SKM-1 (cell line): ENCODE measurements around the gene GGTLC1.
"Not testable (repeated sequence)": the region's sequence is repeated elsewhere in the genome, so short reads cannot be mapped to it uniquely, and the experiment has no call there.

ENCODE experiments used
- DNase-seq: peaks from one replicate; lab custom pipeline; 2025; ENCODE audit not compliant: unreplicated experiment; lab: John Stamatoyannopoulos, UW

Gene GGTLC1

GRCh38 chr20:23995291-23995690, 6.7 kb upstream of the GGTLC1 start:
- DNase-seq: not testable (repeated sequence)

DNA sequence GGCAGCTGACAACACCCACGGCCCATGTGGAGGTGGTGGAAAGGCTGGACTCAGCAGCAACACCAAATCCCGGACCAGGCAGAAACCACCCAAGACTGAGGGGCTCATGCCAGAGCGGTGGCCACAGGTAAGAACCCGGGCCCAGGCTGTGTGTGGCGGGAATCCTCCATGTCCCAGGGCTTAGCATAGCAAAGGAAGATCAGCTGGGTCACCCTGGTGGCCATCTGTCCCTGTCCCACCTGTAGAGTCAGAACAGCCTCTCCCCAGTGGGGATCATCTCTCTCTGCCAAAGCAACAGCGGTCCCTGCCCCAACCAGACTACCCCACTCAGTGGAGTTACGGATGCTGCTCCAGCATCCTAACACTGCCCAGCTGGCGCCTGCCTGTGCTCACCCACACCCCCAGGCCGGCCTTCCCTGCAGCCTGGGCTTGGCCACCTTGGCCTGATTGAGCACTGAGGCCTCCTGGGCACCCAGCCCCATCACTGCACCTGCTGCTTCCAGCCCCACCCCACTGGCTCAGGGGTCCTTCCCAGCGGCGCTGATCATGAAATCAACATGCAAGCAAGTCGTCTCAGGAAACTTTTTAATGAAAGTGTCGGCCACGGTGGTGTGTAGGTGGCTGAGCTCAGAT, 5.5 kb upstream of the GGTLC1 start:
- not testable (repeated sequence) for DNase-seq

DNA sequence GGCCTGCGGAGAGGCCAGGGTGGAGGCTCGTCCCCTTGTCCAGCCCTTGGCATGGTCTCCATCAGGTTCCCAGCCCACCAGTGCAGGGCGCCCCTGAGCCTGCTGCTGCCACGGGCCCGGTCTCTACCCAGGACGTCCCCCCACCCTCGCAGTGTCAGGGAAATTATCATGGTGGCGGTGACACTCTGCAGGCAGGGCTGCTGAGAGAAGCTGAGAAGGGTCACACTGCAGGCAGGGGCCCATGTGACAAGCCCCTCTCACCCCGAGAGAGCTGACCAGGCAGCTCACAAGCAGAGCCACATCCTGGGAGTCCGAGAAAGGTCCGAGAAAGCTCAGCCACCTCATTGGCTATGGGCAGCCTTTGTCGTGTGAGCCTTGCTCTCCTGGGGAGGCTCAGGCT, 4.9 kb upstream of the GGTLC1 start:
- not testable (repeated sequence) for DNase-seq

DNA sequence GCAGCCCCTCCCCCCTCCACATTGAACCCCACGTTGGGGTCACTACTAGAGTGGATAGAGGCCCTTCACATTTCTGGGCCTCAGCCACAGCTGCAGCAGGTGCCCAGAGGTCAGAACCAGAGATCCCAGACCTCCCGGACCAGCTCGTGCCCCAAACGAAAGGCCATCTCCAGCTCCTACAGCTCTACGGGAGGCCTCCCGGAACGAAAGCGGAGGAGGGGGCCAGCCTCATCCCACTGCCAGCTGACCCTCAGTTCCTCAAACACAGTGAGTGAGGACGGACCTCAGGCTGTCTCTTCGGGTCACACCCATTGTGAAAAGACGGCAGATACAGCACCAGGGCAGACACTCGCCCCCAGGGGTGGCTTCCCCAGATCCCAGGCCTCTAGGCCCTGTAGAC, 1.7 kb upstream of the GGTLC1 start:
- DNase-seq: not testable (repeated sequence)

- DNase-seq: not testable (repeated sequence)
Measured at GRCh38 chr20:23988966-23989365, 387 bp upstream of the GGTLC1 start.

DNA sequence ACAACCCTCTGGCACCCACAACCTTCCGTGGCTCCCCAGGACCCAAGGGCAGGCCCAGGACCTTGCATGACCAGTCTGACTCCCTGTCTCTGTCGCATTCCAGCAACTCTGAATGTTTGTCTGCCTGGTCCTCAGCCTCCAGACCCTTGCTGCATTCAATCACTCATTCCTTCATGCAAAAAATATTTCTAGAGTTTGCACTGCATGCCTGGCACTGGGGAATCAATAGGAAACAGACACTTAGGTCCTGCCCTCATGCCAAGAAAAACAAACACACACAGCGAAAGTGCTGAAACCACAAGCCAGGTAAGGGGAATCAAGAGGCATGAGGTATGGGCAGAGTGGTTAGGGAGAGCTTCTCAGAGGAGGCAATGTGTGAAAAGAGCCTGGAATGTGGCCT, 1.9 kb downstream of the GGTLC1 start:
- DNase-seq: not testable (repeated sequence)

GRCh38 chr20:23986310-23986709, 2.3 kb downstream of the GGTLC1 start:
- not testable (repeated sequence) for DNase-seq

- not testable (repeated sequence) for DNase-seq
Measured at GRCh38 chr20:23985790-23986225, 2.8 kb downstream of the GGTLC1 start.

- not testable (repeated sequence) for DNase-seq
Measured at GRCh38 chr20:23985066-23985789, 3.4 kb downstream of the GGTLC1 start.

- DNase-seq: not testable (repeated sequence)
Measured at GRCh38 chr20:23984476-23985023, 4.0 kb downstream of the GGTLC1 start.

- not testable (repeated sequence) for DNase-seq
Measured at GRCh38 chr20:23982112-23983018, 6.2 kb downstream of the GGTLC1 start.

DNA sequence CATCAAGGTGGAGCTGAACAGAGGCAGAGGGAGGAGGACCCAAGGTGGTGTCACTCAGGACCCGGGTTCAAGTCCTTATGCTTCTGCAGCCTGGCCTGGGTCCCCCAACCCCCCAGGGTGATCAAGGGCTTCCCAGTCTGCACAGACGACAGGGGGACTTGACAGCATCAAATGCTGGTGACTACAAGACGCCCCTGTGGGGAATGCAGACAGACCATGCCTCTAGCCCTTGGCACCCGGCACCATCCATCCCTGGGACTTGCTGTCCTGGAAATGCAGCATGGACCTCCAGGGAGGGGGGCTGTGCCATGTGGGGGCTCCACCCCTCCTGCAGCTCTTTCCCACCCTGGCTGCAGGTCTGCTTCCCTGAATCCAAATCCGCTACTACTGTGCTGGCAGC, 7.1 kb downstream of the GGTLC1 start:
- not testable (repeated sequence) for DNase-seq

- DNase-seq: not testable (repeated sequence)
Measured at GRCh38 chr20:23981014-23981413, 7.6 kb downstream of the GGTLC1 start.

DNA sequence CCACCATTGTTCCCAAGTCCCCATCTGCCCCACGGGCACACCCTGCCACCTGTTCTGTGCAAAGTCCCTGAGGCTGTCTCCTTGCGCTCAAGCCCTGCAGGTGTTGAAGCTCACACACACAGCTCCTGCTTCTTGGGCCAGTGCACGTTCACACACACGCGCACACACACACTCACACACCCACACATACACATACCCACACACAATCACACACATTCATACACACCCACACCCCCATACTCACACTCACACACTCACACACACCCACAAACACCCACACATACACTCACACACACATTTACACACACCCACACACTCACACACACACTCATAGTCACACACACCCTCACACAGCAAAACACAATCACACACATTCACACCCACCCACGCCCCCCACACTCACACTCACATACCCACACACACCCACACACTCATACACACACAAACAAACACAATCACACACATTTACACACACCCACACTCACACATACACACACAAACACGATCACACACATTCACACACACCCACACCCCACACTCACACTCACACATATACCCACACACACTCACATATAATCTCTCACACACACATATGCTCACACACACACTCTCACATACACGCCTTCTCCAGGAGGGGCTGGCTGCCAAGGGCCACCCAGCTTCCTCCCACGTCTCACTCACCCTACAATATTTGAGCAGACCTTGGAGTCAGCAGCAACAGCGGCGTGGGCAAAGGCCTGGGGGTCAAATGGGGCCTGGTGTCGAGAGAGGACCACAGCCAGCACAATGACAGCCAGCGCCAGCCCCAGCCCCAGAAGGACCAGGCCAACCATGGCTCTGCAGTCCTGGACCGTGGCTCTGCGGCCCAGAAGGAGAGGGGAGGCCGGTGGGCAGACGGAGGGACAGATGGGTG, 8.4 kb downstream of the GGTLC1 start:
- DNase-seq: not testable (repeated sequence)

DNA sequence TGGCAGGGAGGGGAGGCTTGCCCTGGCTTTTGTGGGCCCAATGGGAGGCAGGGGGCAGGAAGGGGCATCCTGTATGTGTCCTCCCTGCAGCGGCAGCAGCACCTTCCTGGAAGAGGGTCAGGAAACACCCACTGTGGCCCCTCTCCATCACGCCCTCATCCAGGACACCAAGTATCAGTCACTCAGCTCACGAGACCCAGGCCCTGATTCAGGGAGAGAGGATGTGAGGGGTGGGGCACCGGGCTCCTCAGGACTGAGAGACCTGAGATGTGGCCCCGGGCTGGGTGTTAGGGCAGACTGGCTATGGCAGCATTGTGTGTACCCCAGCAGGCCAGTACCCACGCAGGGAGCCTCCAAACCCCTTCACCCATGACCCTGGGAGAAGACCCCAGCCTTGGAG, 9.2 kb downstream of the GGTLC1 start:
- DNase-seq: not testable (repeated sequence)

DNA sequence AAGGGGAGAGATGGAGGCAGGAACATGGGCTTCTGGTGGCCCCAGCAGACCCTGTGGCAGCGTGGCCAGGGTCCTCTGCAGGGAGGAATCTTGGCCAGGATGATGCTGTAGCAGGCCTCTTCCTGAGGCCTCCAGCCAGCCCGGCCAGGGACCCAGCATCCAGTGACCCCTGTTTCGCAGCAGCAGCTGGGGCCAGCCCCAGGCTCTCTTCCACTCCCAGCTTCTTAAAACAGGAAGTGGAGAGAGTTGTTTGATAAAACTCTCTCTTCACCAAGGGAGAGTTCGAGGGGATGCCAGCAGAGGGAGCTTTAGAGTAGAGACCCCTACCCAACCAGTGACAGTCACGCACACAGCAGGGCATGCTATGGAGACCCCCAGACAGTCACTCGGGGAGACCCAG, 10.1 kb downstream of the GGTLC1 start:
- DNase-seq: not testable (repeated sequence)

GRCh38 chr20:23974966-23975365, 13.6 kb downstream of the GGTLC1 start:
- no peak for DNase-seq

- DNase-seq: no peak
Measured at GRCh38 chr20:23971310-23971709, 17.3 kb downstream of the GGTLC1 start.

- no peak for DNase-seq
Measured at GRCh38 chr20:23970049-23970448, 18.5 kb downstream of the GGTLC1 start.

- DNase-seq: no peak
Measured at GRCh38 chr20:23967616-23967979, 21.0 kb downstream of the GGTLC1 start.
